PC-9 (cell line): ENCODE data around the gene GPR179.
A peak's percentile ranks its signal among the peaks of the same experiment; 100 is the strongest.

Experiments
- EZH2 ChIP-seq: fragments of 200-600 bp; sonication (generic); IDR thresholded peaks from 2 replicates; pipeline ENCODE4 v1.8.0; 2017; ENCODE audit warnings: antibody characterized with exemption, low read depth
- TF ChIP-seq, protein P1 (sequence below): fragments of 200-600 bp; sonication (generic); conservative IDR thresholded peaks from 2 replicates; pipeline ENCODE4 v1.6.1; 2017; ENCODE audit warnings: mixed run types, antibody characterized with exemption, mild to moderate bottlenecking, moderate library complexity

DNA sequence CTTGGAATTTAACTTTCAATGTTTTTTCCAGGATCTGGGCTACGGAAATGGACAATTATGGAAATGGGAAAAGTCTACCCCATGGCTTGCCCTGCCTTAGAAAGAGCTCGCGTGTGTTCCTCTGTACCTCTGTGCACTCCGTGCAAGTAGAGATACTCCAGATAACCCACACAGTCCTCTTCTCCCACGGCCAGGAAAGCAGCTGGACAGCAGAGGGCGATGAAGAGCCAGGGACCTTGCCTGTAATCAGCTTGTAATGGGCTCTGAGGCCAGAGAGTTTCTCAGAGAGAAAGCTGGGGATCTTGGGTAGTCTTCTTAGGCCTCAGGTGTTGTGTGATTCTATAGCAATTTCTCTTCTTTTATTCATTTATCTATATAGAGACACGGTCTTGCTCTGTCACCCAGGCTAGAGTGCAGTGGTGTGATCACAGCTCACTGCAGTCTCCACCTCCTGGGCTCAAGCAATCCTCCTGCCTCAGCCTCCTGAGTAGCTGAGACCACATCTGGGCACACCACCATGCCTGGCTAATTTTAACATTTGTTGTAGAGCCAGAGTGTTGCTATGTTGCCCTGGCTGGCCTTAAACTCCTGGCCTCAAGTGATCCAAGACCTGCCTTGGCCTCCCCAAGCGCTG, 5.5 kb upstream of the GPR179 start:
- TF ChIP-seq, protein P1, sequence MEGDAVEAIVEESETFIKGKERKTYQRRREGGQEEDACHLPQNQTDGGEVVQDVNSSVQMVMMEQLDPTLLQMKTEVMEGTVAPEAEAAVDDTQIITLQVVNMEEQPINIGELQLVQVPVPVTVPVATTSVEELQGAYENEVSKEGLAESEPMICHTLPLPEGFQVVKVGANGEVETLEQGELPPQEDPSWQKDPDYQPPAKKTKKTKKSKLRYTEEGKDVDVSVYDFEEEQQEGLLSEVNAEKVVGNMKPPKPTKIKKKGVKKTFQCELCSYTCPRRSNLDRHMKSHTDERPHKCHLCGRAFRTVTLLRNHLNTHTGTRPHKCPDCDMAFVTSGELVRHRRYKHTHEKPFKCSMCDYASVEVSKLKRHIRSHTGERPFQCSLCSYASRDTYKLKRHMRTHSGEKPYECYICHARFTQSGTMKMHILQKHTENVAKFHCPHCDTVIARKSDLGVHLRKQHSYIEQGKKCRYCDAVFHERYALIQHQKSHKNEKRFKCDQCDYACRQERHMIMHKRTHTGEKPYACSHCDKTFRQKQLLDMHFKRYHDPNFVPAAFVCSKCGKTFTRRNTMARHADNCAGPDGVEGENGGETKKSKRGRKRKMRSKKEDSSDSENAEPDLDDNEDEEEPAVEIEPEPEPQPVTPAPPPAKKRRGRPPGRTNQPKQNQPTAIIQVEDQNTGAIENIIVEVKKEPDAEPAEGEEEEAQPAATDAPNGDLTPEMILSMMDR, result peak; percentile 88
- TF ChIP-seq EZH2, result no peak
